Stimulated activated naive CD8-positive, alpha-beta T cell treated with anti-CD3 and anti-CD28 coated beads, Interleukin-15, Interleukin-2, amounts not matched to agents 100 ng/mL and 50 ng/mL, for 24 hours (primary cell): Measurements from ENCODE around the gene FARP1.

Experiments used
- H3K27ac Mint-ChIP-seq: one replicate; pipeline ENCODE4 v1.8.0; 2021; ENCODE audit warnings: mild to moderate bottlenecking, mixed read lengths
- H3K27me3 Mint-ChIP-seq: one replicate; pipeline ENCODE4 v1.8.0; 2021; ENCODE audit warnings: mixed read lengths
- H3K36me3 Mint-ChIP-seq: one replicate; pipeline ENCODE4 v1.8.0; 2021; ENCODE audit warnings: low read depth, mixed read lengths
- H3K4me1 Mint-ChIP-seq: one replicate; pipeline ENCODE4 v1.8.0; 2021; ENCODE audit warnings: low read depth, mixed read lengths
- H3K4me3 Mint-ChIP-seq: one replicate; pipeline ENCODE4 v1.8.0; 2021; ENCODE audit warnings: mild to moderate bottlenecking, mixed read lengths
- H3K9me3 Mint-ChIP-seq: one replicate; pipeline ENCODE4 v1.8.0; 2021; ENCODE audit warnings: mixed read lengths

FARP1 gene

DNA sequence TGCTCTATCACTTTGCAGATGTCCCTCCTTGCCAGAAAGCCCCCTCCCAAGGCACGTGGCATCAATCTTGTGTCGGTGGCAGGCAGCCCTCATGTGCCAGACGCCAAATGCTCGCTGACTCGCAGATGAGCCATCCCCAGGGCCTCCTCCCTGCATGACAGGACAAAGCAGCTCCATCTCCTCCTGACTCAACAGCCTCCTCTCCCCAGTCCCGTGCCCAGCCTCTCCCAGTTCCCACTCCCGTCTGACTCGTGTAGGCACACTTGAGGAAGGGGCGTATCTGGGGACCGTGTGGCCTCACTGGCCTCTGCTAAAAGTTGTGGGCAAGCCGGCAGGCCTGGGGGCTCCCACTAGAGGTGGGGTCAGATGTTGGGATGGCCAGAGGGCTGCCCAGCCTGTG is 300.4 kb downstream of the FARP1 start:
- no peak overlapping the region for H3K4me3 Mint-ChIP-seq
- no peaks in the 10 kb centered on the region for H3K27me3 Mint-ChIP-seq
- no peaks in the 10 kb centered on the region for H3K9me3 Mint-ChIP-seq
- H3K27ac Mint-ChIP-seq: peak overlapping the region; percentile 26
- peaks cover 12% of the 10 kb centered on the region for H3K4me1 Mint-ChIP-seq
- H3K36me3 Mint-ChIP-seq: peaks cover 11% of the 10 kb centered on the region

DNA sequence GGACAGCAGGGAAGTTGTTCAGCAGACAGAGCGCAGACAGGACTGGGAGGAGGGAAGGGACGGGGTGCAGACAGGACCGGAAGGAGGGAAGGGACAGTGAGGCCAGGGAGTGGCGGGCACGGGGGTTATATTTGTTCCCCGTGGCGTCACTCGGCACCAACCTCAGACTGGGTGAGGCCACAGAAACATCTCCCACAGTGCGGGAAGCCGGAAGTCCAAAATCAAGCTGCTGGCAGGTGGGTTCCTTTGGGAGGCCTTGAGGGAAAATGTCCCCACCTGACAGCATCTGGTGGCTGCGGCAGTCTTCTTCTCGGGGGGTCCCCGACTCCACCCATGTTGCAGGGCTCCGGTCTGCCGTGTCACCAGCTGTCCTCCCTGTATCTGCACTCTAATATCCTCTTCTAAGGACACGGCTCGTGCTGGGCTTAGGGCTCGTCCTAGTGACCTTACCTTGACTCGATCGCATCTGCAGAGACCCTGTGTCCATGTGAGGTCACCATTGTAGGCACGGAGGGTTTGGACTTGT is 301.0 kb downstream of the FARP1 start:
- H3K9me3 Mint-ChIP-seq: no peaks in the 10 kb centered on the region
- peak overlapping the region; percentile 26 for H3K27ac Mint-ChIP-seq
- no peaks in the 10 kb centered on the region for H3K27me3 Mint-ChIP-seq
- no peak overlapping the region for H3K4me3 Mint-ChIP-seq
- peaks cover 12% of the 10 kb centered on the region for H3K4me1 Mint-ChIP-seq
- peaks cover 16% of the 10 kb centered on the region for H3K36me3 Mint-ChIP-seq

DNA sequence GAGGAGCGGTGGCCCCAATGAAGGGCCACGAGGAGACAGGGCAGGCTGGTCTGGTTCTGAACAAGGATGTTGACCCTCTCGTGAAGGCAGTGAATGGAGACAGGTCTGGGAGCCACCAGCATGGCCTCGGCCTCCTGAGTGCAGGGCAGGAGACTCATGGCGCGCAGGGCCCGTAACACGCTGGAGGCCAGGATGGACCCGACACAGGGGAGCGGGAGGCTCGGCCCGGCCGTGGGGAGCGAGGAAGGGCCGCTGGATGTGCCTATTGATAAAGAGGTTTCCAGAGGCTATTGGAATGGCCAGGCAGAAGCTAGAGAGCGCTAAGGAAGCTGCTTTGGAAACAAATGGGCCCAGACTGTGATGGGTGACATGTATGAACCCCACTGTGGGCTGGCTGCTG is 301.5 kb downstream of the FARP1 start:
- peaks cover 12% of the 10 kb centered on the region for H3K4me1 Mint-ChIP-seq
- no peaks in the 10 kb centered on the region for H3K9me3 Mint-ChIP-seq
- H3K27me3 Mint-ChIP-seq: no peaks in the 10 kb centered on the region
- H3K4me3 Mint-ChIP-seq: no peak overlapping the region
- H3K36me3 Mint-ChIP-seq: peaks cover 21% of the 10 kb centered on the region
- no peak overlapping the region for H3K27ac Mint-ChIP-seq

DNA sequence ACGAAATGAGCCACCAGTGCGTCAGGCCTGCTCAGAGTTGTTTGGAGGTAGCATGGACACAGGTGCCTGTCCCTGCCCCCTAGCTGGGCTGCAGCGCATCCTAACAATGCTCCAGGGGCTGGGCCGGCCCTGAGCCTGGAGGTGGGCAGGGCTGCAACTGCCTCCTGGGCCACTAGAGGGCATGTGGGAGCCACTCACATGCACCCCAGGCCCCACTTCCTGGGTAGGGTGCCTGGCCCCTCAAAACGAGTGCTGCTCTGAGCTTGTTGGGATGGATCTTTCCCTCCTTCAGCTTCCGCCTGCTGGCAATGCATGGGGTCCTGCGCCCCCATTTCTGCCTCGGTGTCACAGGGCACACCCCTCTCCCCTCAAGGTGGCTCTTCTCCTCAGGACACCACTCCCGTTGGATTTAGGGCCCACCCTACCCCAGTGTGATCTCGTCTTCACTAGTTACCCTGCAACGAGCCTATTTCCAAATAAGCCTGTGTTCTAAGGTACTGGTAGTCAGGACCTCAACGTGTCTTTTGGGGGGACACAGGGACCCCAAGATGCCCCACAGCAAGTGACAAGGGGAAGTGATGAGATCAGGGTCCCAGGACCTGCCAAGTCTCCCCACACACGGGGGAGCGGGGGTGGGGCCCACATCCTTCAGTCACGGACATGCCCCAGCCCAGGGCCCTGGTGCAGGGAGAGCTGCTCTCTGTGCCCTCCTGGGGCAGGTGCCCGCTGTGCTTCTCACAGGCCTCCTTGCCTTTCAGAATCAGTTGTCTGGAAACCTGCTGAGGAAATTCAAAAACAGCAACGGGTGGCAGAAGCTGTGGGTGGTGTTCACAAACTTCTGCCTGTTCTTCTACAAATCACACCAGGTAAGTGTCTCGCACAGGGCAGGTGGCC is 302.7 kb downstream of the FARP1 start:
- Mint-ChIP-seq H3K4me1 (peaks cover 12% of the 10 kb centered on the region), H3K27me3 (no peaks in the 10 kb centered on the region), H3K4me3 (no peak overlapping the region), H3K36me3 (peaks cover 21% of the 10 kb centered on the region), H3K27ac (peak overlapping the region; percentile 79), H3K9me3 (no peaks in the 10 kb centered on the region)

DNA sequence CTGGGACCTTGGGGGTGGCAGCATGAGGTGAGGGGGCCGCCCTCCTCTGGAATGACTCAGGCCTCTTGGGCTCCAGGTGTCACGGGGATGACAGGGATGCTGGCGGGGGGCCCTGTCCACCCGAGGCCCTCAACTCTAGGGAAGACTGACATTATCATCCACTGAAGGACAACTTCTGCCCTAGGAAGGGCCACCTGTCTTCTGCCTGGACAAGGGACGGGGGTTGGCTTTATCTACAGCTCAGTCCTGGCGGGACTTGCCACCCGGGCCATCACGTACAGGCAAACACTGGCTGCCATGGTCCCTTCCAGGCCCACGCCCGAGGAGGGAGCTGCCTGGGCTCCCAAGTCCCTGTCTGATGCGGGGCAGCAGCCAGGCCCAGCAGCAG is 303.3 kb downstream of the FARP1 start:
- H3K4me3 Mint-ChIP-seq: no peak overlapping the region
- H3K9me3 Mint-ChIP-seq: no peaks in the 10 kb centered on the region
- H3K27me3 Mint-ChIP-seq: no peaks in the 10 kb centered on the region
- peaks cover 24% of the 10 kb centered on the region for H3K36me3 Mint-ChIP-seq
- no peak overlapping the region for H3K27ac Mint-ChIP-seq
- H3K4me1 Mint-ChIP-seq: peaks cover 18% of the 10 kb centered on the region

DNA sequence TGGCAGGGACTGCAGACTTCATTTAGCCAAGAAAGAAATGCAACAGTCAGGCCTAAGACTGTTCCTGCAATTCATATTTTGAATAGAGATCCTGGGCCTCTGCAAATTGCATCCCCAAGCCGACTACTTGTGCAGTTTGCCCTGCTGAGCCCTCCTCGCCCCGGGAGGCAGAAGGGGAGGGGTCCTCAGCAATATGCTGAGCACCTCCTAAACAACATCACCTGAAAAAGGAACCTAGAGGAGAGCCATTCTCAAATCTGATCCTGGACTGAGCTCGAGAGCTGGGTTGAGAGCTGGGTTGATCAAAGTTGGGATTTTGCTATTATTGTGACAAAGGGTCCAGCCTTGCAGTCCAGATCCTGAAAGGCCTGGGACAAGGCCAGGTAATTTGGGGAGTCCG is 304.2 kb downstream of the FARP1 start:
- Mint-ChIP-seq H3K36me3 (peaks cover 33% of the 10 kb centered on the region), H3K4me1 (peaks cover 27% of the 10 kb centered on the region)

DNA sequence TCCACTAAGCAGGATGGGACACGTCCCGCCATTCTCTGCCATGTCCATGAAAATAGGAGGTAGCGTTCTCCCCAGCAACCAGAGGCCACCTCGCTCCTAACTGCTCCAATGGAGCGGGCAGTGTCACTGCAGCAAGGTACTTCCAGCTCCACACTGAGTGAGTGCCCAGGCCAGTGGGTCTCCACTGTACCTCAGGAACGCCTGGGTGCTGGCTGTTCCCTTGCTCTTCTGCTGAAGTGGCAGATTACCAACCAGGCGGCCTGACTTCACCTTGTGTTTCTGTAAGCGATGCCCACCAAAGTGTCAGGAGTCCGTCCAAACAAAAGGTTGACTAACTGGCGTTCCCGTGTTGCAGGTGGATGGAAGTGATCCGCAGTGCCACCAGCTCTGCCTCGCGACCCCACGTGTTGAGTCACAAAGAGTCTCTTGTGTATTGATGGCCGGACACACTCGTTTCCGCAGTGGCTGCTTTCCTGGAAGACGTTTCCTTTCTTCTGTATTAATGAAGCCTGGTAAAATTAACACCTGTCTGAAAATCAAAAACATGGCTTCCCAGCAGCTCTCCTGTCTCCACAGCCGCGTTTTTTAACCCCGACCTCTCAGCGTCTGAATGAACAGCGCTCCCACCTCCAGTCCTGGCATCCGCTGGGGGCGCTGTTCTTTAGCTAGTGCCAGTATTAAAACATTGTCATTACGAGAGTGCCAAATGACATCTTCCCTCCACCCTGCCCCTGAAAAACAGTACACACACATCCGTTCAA is 305.2 kb downstream of the FARP1 start:
- Mint-ChIP-seq H3K36me3 (peaks cover 42% of the 10 kb centered on the region), H3K27me3 (no peaks in the 10 kb centered on the region), H3K27ac (no peak overlapping the region), H3K4me1 (peaks cover 27% of the 10 kb centered on the region), H3K9me3 (no peaks in the 10 kb centered on the region), H3K4me3 (no peak overlapping the region)

More for the DNA sequence above, 304.2 kb downstream of the FARP1 start:
- no peak overlapping the region for H3K4me3 Mint-ChIP-seq
- H3K27me3 Mint-ChIP-seq: no peaks in the 10 kb centered on the region
- H3K27ac Mint-ChIP-seq: no peak overlapping the region
- H3K9me3 Mint-ChIP-seq: no peaks in the 10 kb centered on the region

DNA sequence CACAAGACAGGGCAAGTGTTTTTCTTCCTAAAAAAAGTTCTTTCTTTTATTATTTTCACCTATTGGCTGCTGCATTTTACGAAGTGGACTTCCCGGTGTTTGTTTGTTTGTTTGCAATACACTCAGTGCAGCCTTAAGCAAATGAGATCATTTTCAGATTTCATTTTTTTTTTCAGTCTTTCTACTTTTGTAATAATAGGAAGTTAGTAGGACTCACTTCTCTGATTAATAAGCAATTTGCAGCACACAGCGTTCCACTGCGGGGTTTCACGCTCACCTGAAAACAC is 305.7 kb downstream of the FARP1 start:
- Mint-ChIP-seq H3K27me3 (no peaks in the 10 kb centered on the region), H3K4me1 (peaks cover 27% of the 10 kb centered on the region), H3K4me3 (no peak overlapping the region), H3K27ac (peak overlapping the region; percentile 57), H3K36me3 (peaks cover 47% of the 10 kb centered on the region), H3K9me3 (no peaks in the 10 kb centered on the region)

DNA sequence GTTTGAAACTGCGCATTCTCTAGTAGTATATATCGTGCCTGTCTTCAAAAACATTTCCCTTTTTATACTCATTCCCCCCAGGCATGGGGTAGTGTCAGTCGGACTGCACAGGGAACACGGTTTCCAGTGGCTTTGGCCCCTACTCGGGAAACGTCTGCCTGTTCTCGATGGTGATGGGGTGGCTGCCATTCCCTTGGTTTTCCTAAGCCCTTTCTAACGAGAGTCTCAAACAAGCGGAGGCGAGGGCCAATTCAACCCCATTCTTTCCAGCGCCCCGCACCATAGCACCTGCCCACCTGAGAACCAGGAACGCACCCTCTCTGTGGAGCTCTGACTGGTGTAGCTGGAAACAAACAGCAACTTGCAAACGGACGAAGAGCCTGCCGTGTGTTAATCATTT is 306.4 kb downstream of the FARP1 start:
- Mint-ChIP-seq H3K4me3 (no peak overlapping the region), H3K9me3 (no peaks in the 10 kb centered on the region), H3K27me3 (no peaks in the 10 kb centered on the region), H3K4me1 (peaks cover 27% of the 10 kb centered on the region), H3K27ac (no peak overlapping the region), H3K36me3 (peaks cover 51% of the 10 kb centered on the region)

DNA sequence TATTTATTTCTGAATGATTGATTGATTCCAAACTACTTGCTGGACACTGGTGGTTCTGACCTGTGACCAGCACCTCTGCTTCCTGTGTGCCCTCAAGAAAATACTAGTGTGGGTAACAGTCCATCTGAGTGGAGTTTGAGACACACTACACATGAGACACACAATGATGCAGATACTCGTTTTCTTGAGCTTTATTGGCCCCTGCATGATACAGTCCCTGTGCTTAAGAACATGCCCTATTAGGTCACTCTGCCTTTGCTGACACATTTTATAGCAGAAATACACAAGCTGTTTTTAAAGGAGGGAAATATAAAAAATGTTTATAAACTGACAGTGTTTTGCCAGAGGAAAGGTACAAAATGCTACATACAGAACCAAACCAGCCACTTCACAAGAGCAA is 307.1 kb downstream of the FARP1 start:
- Mint-ChIP-seq H3K27ac (peak overlapping the region; percentile 54), H3K4me3 (no peak overlapping the region), H3K4me1 (peaks cover 27% of the 10 kb centered on the region), H3K9me3 (no peaks in the 10 kb centered on the region), H3K27me3 (no peaks in the 10 kb centered on the region), H3K36me3 (peaks cover 59% of the 10 kb centered on the region)

DNA sequence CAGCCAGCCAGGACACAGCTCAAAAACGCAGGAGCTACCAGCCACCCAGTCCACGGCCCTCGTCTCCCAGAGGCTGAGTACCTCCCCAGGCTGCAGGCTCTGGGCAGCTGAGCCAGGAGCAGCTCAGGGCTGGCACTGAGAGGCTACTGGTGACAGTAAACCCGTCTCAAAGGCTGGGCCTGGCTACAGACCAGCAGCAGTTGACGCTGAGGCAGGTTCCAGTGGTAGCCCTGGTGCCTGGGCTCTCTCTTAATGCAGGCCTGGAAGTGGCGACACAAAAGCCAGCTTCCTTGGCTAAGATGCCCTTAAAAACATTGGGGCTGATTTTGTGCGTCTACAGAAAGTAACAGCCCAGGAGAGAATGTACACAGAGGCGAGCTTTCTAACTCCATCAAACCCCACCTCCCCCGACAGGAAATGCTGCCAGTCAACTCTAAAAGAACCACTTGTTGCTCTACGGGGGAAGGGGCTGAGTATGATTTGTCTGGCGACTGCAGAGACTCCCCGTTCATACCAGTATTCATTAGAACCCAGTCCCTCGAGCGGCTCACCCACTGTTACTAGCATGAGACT is 307.7 kb downstream of the FARP1 start:
- peak overlapping the region; percentile 24 for H3K27ac Mint-ChIP-seq
- H3K27me3 Mint-ChIP-seq: no peaks in the 10 kb centered on the region
- H3K4me1 Mint-ChIP-seq: peaks cover 22% of the 10 kb centered on the region
- H3K9me3 Mint-ChIP-seq: no peaks in the 10 kb centered on the region
- peaks cover 63% of the 10 kb centered on the region for H3K36me3 Mint-ChIP-seq
- no peak overlapping the region for H3K4me3 Mint-ChIP-seq

DNA sequence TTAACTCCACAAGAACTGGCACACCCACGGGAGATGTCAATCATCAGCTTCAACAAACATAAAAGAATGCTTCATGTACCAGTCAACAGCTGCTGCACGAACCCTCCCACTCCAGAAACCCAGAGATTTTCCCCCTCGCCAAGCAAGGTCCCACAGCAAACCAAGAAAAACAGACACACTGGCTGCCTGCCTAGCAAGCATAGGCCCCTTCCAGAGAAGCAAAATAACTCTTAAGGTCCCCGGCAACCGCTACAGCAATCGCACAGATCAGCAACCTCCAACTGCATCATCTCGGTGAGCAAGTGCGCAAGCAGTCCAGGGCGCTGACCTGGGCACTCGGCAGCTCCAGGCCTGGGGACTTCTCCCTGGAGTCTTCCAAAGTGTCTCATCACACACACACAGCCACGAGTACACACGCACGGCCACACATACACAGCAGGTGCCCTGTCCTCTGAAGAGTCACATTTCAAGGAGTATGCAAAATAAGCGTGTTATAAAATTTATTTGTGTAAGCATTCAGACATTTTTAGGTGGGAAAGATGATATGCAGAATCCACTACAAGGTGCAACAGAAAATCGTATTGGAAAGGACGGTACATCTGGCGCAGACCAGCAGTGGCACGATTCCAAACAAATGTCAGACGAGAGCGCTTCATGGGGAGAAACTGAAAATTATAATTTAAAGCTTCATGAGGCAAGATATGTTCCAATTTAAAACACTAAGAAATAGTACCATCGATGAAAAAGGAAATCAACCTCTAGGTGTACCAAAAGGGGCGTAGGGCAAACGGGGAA is 309.0 kb downstream of the FARP1 start:
- H3K4me3 Mint-ChIP-seq: no peak overlapping the region
- H3K27me3 Mint-ChIP-seq: no peaks in the 10 kb centered on the region
- H3K4me1 Mint-ChIP-seq: peaks cover 15% of the 10 kb centered on the region
- H3K27ac Mint-ChIP-seq: peak overlapping the region; percentile 24
- H3K36me3 Mint-ChIP-seq: peaks cover 76% of the 10 kb centered on the region
- no peaks in the 10 kb centered on the region for H3K9me3 Mint-ChIP-seq

DNA sequence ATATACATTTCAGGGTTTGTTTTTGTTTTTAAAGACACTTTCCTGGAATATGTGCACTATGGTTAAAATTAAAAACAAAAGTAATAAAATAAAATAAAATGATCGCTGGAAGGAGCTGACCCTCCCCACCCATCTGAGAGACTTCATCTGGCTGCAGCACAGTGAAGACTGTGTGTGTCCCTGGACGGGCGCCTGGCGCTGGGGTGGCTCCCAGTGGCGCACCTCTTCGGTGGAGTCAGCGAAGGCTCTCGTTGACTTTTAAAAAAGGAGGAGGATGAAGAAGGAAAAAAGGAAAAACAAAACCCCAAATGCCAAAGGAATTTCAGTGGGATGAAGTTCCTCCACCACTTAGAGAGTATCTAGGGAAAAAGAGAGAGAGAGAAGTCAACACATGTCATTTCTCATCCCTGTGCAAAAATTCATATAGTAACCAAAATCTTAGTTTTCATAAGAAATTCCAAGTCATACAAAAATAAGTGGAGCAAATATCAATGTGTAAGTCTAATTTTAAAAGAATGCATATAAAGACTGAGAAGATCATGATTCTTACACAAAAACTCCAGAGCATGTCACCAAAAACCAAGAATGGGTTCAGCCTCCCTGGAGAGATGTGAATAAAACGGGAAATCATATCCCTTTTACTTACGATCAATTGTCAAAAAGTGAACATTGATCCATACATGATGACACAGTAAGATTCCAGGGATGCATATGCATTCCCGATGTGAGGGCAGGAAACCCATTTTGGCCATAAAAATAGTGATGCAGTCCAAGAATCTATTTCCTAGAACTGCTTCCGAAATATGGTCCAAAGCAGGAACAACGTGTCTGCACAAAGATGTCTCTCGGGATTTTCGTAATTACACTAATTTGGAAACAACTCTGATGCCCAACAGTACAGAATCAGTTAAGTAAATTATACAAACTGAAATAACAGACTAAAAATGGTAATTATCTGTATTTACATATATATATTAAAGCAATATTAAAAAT is 310.3 kb downstream of the FARP1 start:
- Mint-ChIP-seq H3K4me1 (peaks cover 15% of the 10 kb centered on the region), H3K9me3 (no peaks in the 10 kb centered on the region), H3K27me3 (no peaks in the 10 kb centered on the region), H3K27ac (no peak overlapping the region), H3K4me3 (no peak overlapping the region), H3K36me3 (peaks cover 76% of the 10 kb centered on the region)
